Coronary artery (tissue), 2 donors: ENCODE results near the gene RHBDD1.

Experiments used
- DNase-seq: peaks from one replicate; pipeline ENCODE4 v3.0.0-alpha.2; 2017; ENCODE audit warnings: low spot score
- H3K27ac ChIP-seq, 2 donors: fragments of 200-600 bp; sonication (generic); one replicate each; pipeline ENCODE4 v1.5.1; 2016 to 2019
- H3K4me3 ChIP-seq: fragments of 200-600 bp; sonication (generic); 2 replicates; pipeline ENCODE4 v1.5.1; 2016; ENCODE audit warnings: mild to moderate bottlenecking, moderate library complexity
- TF ChIP-seq, protein P1 (sequence below): fragments of 200-600 bp; sonication (generic); IDR thresholded peaks from one replicate; pipeline ENCODE4 v1.5.1; 2019; ENCODE audit warnings: antibody characterized with exemption

The RHBDD1 gene

DNA sequence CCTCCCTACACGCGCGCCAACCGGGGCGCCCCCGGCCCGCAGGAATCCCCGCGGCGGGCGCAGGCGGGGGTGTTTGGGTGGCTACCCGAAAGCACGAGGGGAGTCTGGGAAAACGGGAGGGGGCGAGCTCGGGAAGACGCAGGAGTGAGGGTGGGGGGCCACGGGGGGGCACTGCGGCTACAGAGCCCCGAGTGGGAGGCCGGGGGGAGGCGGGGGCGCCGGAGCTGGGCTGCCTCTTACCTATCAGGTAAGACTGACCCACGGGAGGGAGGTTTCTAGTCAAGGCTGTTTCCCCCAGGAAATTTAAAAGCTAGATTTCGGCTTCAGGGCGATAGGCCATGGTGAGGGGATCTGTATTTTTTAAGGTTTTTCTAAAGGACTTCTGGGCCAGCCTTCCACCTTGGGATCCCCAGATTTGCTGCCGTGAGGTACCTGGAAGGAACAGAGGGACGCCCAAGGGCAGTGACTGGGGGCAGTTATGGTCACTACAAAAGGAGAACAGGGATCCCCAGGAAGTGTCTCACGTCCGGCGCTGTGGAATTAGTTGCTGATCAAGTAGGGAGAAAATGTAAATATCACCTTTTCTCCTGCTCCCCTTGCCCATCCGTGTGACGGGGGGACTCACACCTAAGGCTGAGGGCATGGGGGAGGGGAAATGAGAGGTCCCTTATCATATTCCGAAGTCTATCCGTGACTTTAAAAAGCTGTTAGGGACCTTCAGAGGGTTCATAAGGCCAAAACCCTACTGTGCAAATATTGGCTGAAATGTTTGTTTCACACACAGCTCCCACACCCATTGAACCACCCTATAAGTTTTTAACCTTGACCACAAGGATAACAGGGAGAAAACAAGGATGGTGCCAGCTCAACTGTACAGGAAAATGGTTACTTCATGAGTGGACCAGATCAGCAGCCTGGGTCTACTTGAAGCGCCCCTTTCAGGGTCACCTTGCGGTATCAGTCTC is 35.6 kb upstream of the RHBDD1 start:
- H3K4me3 ChIP-seq: peak overlapping the region; percentile 86
- DNase-seq: peak; percentile 78
- peak overlapping the region; percentile 90 to 91 for H3K27ac ChIP-seq
- TF ChIP-seq, protein P1, sequence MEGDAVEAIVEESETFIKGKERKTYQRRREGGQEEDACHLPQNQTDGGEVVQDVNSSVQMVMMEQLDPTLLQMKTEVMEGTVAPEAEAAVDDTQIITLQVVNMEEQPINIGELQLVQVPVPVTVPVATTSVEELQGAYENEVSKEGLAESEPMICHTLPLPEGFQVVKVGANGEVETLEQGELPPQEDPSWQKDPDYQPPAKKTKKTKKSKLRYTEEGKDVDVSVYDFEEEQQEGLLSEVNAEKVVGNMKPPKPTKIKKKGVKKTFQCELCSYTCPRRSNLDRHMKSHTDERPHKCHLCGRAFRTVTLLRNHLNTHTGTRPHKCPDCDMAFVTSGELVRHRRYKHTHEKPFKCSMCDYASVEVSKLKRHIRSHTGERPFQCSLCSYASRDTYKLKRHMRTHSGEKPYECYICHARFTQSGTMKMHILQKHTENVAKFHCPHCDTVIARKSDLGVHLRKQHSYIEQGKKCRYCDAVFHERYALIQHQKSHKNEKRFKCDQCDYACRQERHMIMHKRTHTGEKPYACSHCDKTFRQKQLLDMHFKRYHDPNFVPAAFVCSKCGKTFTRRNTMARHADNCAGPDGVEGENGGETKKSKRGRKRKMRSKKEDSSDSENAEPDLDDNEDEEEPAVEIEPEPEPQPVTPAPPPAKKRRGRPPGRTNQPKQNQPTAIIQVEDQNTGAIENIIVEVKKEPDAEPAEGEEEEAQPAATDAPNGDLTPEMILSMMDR: no peak

GRCh38 chr2:226800941-226801784 is 34.7 kb upstream of the RHBDD1 start:
- DNase-seq: peak; percentile 87
- Histone ChIP-seq H3K4me3 (peak overlapping the region; percentile 86), H3K27ac (peak overlapping the region; percentile 90 to 91)
- TF ChIP-seq, protein P1: no peak

- no peak for DNase-seq
- H3K27ac ChIP-seq: no peak overlapping the region
- TF ChIP-seq, protein P1: peak; percentile 34
- H3K4me3 ChIP-seq: no peak overlapping the region
Observed at GRCh38 chr2:226802573-226802972, 33.3 kb upstream of the RHBDD1 start.

DNA sequence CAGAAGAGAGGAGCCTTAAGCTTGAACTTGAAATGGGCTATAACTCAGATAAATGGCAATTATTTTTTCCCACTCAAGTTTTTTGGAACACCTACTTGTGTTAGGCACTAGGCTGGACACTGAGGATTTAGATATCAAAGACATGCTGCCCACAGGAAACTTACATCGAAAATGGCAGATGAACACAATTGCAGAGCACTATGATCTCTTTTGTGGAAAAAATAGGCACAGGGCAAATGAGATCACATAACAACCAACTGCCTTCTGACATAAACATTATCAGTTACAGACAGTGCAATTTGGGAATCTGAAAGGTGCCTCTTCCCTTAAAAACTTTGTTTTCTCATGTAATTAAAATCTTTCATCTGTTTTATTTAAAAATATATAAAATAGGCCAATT is 32.4 kb upstream of the RHBDD1 start:
- TF ChIP-seq, protein P1: no peak
- no peak overlapping the region for H3K4me3 ChIP-seq
- H3K27ac ChIP-seq: no peak overlapping the region
- DNase-seq: no peak

DNA sequence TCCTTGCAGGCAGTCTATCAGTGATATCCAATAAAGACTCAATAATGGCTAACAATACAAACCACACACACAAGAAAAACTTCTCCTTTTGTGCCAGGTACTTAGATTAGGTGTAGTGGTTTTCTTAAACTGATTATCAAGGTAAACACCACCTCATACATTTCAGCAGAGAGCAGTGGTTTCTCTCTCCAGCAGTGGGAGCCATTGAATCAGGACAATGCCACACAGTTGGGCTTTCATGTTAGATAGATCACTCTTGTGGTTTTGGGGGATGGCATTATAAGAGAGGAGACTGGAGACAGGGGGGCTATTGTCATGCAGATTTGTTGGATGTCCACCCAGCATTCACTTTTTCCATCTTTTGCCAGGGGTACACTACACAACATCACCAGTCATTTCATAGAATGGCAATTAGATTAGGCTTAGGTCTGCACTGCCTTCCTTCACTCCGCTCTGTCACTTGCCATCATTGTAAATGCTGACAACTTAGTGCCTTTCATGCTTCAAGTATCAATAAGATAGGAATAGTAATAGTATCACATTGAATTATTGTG is 22.6 kb upstream of the RHBDD1 start:
- TF ChIP-seq, protein P1: no peak
- H3K4me3 ChIP-seq: no peak overlapping the region
- H3K27ac ChIP-seq: no peak overlapping the region
- no peak for DNase-seq

DNA sequence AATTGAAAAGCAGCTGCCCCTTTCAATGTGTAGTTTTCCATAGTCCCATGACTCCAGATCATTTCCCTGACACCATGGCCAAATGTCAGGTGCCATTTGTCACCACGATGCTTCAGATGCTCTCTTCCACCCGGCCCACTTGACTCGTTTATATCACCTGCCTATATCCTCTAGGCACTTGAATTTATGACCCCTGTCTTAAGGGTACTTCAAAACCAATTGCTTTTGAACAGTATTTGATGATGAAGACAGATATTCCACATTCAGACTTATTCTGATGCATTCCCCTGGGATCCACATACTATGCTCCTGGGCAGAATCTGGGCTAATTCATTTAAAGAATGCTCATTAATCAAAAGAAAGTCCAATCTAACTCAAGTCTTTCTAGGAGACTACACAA is 16.9 kb upstream of the RHBDD1 start:
- Histone ChIP-seq H3K4me3 (no peak overlapping the region), H3K27ac (no peak overlapping the region)
- TF ChIP-seq, protein P1: no peak
- DNase-seq: no peak
